Inflammatory macrophage treated with lipopolysaccharide for 1 hour (primary cell): ENCODE data around the gene DOK5.
"Not testable (repeated sequence)": the region's sequence is repeated elsewhere in the genome, so short reads cannot be mapped to it uniquely, and the experiment has no call there.

Experiments used
- DNase-seq, 2 donors: peaks; one replicate each; pipeline ENCODE4 v3.0.0-alpha.2; 2020 to 2022

DOK5 gene

GRCh38 chr20:54472607-54473006 lies 2.8 kb upstream of the DOK5 start:
- DNase-seq = no peak

GRCh38 chr20:54473340-54473739 lies 2.1 kb upstream of the DOK5 start:
- no peak for DNase-seq

- DNase-seq = no peak
These were observed 1.3 kb upstream of the DOK5 start for GRCh38 chr20:54474046-54474445.

GRCh38 chr20:54474866-54475265 lies 527 bp upstream of the DOK5 start:
- DNase-seq = no peak

- DNase-seq = no peak
These were observed 996 bp downstream of the DOK5 start for GRCh38 chr20:54476169-54477009.

GRCh38 chr20:54477191-54477955 lies 2.0 kb downstream of the DOK5 start:
- no peak for DNase-seq

- DNase-seq = no peak
These were observed 3.9 kb downstream of the DOK5 start for GRCh38 chr20:54479138-54479906.

- DNase-seq = not testable (repeated sequence)
These were observed 4.5 kb downstream of the DOK5 start for GRCh38 chr20:54479937-54480336.

- no peak for DNase-seq
These were observed 6.0 kb downstream of the DOK5 start for GRCh38 chr20:54481442-54481841.

- DNase-seq = no peak
These were observed 10.2 kb downstream of the DOK5 start for GRCh38 chr20:54485631-54486030.

- no peak for DNase-seq
These were observed 11.2 kb downstream of the DOK5 start for GRCh38 chr20:54486585-54486984.

GRCh38 chr20:54488442-54488841 lies 13.0 kb downstream of the DOK5 start:
- DNase-seq = no peak

- no peak for DNase-seq
These were observed 16.1 kb downstream of the DOK5 start for GRCh38 chr20:54491506-54491905.

GRCh38 chr20:54494303-54495006 lies 19.1 kb downstream of the DOK5 start:
- no peak for DNase-seq

- DNase-seq = peak; percentile 7 to 35
These were observed 22.7 kb downstream of the DOK5 start for GRCh38 chr20:54497931-54498718.

- no peak for DNase-seq
These were observed 23.7 kb downstream of the DOK5 start for GRCh38 chr20:54499111-54499510.

- no peak for DNase-seq
These were observed 26.8 kb downstream of the DOK5 start for GRCh38 chr20:54502179-54502578.

GRCh38 chr20:54506643-54507042 lies 31.2 kb downstream of the DOK5 start:
- DNase-seq = no peak

- no peak for DNase-seq
These were observed 35.2 kb downstream of the DOK5 start for GRCh38 chr20:54510541-54511129.

GRCh38 chr20:54512694-54513093 lies 37.3 kb downstream of the DOK5 start:
- DNase-seq = no peak

- DNase-seq = no peak
These were observed 38.7 kb downstream of the DOK5 start for GRCh38 chr20:54514028-54514607.
